ENCODE data around the gene CIC. TPM values are rescaled to one million over a fixed set of nuclear protein-coding genes. Genes with fewer than 3 reads are reported as not detected.
A peak's percentile ranks its signal among the peaks of the same experiment; 100 is the strongest.

Gene CIC
- total and polyA plus RNA-seq, 2 of the 13 experiments (the other 11 are each of a cell fraction or from before 2014, with no cell fraction given): 5.9 to 8.0 TPM

DNA sequence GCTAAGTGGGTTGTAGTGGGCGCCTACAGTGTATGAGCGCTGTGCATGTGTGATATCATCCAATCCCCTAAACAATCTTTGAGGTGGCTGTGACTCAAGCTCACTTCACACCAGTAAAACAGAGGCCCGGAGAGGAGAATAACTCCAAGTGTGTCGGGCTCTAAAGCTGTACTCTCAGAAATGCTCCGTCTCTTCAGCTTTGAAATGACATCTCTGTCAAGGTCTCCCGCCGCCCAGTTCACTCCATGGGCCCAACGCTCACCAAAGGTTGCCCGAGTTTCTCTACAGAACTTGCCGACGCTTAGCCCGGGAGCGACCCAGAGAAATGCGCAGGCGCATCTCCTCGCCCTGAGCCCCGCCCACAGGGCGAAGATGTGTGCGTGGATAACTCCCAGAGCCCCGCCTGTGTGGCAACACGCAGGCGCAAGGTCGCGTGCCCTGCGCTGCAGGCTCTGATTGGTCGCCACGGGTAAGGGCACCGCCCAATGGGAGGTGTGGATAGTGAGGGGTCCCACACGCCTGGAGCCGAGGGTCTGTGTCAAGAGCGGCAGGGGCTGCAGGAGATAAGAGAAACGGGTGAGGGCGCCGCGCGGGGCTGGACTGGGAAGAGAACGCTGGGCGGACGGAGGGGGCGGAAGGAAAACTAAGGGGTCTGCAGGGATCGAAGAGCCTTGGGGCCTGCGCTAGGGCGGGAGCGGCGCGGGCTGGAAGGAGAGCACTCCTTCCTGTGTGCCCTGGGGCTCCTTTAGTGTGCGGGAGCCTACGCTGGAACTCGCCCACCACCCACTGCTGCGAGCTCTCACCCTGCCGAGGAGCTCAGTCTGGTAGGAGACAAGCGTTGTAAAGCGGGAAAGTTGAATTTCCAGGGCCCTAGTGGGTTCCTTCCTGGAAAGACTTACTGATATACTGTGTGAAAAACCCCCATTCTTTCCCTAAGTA lies 49.0 kb upstream of the CIC start, which contains the start of gene ZNF526 (continued):
- TF ChIP-seq, protein P1, sequence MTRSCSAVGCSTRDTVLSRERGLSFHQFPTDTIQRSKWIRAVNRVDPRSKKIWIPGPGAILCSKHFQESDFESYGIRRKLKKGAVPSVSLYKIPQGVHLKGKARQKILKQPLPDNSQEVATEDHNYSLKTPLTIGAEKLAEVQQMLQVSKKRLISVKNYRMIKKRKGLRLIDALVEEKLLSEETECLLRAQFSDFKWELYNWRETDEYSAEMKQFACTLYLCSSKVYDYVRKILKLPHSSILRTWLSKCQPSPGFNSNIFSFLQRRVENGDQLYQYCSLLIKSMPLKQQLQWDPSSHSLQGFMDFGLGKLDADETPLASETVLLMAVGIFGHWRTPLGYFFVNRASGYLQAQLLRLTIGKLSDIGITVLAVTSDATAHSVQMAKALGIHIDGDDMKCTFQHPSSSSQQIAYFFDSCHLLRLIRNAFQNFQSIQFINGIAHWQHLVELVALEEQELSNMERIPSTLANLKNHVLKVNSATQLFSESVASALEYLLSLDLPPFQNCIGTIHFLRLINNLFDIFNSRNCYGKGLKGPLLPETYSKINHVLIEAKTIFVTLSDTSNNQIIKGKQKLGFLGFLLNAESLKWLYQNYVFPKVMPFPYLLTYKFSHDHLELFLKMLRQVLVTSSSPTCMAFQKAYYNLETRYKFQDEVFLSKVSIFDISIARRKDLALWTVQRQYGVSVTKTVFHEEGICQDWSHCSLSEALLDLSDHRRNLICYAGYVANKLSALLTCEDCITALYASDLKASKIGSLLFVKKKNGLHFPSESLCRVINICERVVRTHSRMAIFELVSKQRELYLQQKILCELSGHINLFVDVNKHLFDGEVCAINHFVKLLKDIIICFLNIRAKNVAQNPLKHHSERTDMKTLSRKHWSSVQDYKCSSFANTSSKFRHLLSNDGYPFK (CRISPR knock-in tag; IDR thresholded peaks at IDR 0.05; ENCODE audit: borderline replicate concordance): peak; percentile 75
- TF ChIP-seq, protein P2, sequence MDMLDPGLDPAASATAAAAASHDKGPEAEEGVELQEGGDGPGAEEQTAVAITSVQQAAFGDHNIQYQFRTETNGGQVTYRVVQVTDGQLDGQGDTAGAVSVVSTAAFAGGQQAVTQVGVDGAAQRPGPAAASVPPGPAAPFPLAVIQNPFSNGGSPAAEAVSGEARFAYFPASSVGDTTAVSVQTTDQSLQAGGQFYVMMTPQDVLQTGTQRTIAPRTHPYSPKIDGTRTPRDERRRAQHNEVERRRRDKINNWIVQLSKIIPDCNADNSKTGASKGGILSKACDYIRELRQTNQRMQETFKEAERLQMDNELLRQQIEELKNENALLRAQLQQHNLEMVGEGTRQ (IDR thresholded peaks at IDR 0.05; ENCODE audit: low read depth, low read length): peak; percentile 82
- TF ChIP-seq, protein P2 (CRISPR knock-in tag; IDR thresholded peaks at IDR 0.05; ENCODE audit: borderline replicate concordance): peak; percentile 89; the same call in 1 of the 2 replicates
- TF ChIP-seq HES4 (CRISPR knock-in tag; IDR thresholded peaks at IDR 0.05; ENCODE audit: borderline replicate concordance): peak; percentile 62; the same call in 1 of the 2 replicates
- TF ChIP-seq ZNF441 (CRISPR knock-in tag; IDR thresholded peaks at IDR 0.05; ENCODE audit: borderline replicate concordance): peak; percentile 55; the same call in 1 of the 2 replicates
- TF ChIP-seq, protein P3, sequence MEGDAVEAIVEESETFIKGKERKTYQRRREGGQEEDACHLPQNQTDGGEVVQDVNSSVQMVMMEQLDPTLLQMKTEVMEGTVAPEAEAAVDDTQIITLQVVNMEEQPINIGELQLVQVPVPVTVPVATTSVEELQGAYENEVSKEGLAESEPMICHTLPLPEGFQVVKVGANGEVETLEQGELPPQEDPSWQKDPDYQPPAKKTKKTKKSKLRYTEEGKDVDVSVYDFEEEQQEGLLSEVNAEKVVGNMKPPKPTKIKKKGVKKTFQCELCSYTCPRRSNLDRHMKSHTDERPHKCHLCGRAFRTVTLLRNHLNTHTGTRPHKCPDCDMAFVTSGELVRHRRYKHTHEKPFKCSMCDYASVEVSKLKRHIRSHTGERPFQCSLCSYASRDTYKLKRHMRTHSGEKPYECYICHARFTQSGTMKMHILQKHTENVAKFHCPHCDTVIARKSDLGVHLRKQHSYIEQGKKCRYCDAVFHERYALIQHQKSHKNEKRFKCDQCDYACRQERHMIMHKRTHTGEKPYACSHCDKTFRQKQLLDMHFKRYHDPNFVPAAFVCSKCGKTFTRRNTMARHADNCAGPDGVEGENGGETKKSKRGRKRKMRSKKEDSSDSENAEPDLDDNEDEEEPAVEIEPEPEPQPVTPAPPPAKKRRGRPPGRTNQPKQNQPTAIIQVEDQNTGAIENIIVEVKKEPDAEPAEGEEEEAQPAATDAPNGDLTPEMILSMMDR (CRISPR knock-in tag; IDR thresholded peaks at IDR 0.05): peak; percentile 62
- no peak for TF ChIP-seq U2AF1 (optimal IDR thresholded peaks at IDR 0.05; ENCODE audit: low read depth, low read length)
- no peak for TF ChIP-seq DNMT3B (CRISPR knock-in tag; conservative IDR thresholded peaks at IDR 0.05)
- TF ChIP-seq, protein P4, sequence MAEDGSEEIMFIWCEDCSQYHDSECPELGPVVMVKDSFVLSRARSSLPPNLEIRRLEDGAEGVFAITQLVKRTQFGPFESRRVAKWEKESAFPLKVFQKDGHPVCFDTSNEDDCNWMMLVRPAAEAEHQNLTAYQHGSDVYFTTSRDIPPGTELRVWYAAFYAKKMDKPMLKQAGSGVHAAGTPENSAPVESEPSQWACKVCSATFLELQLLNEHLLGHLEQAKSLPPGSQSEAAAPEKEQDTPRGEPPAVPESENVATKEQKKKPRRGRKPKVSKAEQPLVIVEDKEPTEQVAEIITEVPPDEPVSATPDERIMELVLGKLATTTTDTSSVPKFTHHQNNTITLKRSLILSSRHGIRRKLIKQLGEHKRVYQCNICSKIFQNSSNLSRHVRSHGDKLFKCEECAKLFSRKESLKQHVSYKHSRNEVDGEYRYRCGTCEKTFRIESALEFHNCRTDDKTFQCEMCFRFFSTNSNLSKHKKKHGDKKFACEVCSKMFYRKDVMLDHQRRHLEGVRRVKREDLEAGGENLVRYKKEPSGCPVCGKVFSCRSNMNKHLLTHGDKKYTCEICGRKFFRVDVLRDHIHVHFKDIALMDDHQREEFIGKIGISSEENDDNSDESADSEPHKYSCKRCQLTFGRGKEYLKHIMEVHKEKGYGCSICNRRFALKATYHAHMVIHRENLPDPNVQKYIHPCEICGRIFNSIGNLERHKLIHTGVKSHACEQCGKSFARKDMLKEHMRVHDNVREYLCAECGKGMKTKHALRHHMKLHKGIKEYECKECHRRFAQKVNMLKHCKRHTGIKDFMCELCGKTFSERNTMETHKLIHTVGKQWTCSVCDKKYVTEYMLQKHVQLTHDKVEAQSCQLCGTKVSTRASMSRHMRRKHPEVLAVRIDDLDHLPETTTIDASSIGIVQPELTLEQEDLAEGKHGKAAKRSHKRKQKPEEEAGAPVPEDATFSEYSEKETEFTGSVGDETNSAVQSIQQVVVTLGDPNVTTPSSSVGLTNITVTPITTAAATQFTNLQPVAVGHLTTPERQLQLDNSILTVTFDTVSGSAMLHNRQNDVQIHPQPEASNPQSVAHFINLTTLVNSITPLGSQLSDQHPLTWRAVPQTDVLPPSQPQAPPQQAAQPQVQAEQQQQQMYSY (CRISPR knock-in tag; IDR thresholded peaks at IDR 0.05): peak; percentile 18; the same call in 1 of the 2 replicates
- 0 out of 2 replicates have a peak, but pooled peaks have one; percentile 27 for TF ChIP-seq ZNF644 (CRISPR knock-in tag; IDR thresholded peaks at IDR 0.05; ENCODE audit: low read depth)
- peak; percentile 79 for TF ChIP-seq SALL1 (CRISPR knock-in tag; IDR thresholded peaks at IDR 0.05)
- TF ChIP-seq, protein P5, sequence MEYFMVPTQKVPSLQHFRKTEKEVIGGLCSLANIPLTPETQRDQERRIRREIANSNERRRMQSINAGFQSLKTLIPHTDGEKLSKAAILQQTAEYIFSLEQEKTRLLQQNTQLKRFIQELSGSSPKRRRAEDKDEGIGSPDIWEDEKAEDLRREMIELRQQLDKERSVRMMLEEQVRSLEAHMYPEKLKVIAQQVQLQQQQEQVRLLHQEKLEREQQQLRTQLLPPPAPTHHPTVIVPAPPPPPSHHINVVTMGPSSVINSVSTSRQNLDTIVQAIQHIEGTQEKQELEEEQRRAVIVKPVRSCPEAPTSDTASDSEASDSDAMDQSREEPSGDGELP (IDR thresholded peaks at IDR 0.05; ENCODE audit: borderline replicate concordance, low read depth): peak; percentile 64; the same call in 1 of the 2 replicates
- 0 out of 2 replicates have a peak, but pooled peaks have one; percentile 31 for TF ChIP-seq MYNN (CRISPR knock-in tag; IDR thresholded peaks at IDR 0.05; ENCODE audit: low read depth)
- TF ChIP-seq ZNF891 (CRISPR knock-in tag; IDR thresholded peaks at IDR 0.05): peak; percentile 71; the same call in 1 of the 2 replicates
- peak; percentile 93 for TF ChIP-seq ZNF501 (CRISPR knock-in tag; IDR thresholded peaks at IDR 0.05)
- TF ChIP-seq SMAD1 (CRISPR knock-in tag; IDR thresholded peaks at IDR 0.05; ENCODE audit: borderline replicate concordance, low read depth): peak; percentile 62; the same call in 1 of the 2 replicates
